Gastrocnemius medialis (tissue), 4 donors: Measurements from ENCODE around the gene GUF1. TPM values are rescaled to one million over a fixed set of nuclear protein-coding genes. Genes with fewer than 3 reads are reported as not detected.

Source experiments
- ATAC-seq, 2 donors: fragments of 150-250 bp; one replicate each; pipeline ENCODE4 v1.9.1; 2016
- DNase-seq, 2 donors: peaks; one replicate each; pipeline ENCODE4 v3.0.0-alpha.2; 2019
- H3K27ac ChIP-seq, 4 donors: fragments of 200-600 bp; sonication (generic); 1 replicate in 1 of 4; 2 replicates in 3 of 4; pipeline ENCODE4 v1.5.1; 2016 to 2018; ENCODE audit warnings: mild to moderate bottlenecking in 2 of 4, moderate library complexity in 1 of 4
- H3K27me3 ChIP-seq, 3 donors: fragments of 200-600 bp; sonication (generic) in 2 of 3; 1 replicate in 1 of 3; 2 replicates in 2 of 3; pipeline versions ENCODE4 v1.5.1 to v1.6.0; 2016 to 2019; ENCODE audit warnings: mild to moderate bottlenecking in 1 of 3, moderate library complexity in 1 of 3
- H3K36me3 ChIP-seq, 2 donors: fragments of 200-600 bp; sonication (generic) in 1 of 2; one replicate each; pipeline ENCODE4 v1.5.1; 2017 to 2018
- H3K4me1 ChIP-seq, 2 donors: fragments of 200-600 bp; sonication (generic) in 1 of 2; one replicate each; pipeline ENCODE4 v1.5.1; 2016 to 2017; ENCODE audit warnings: mild to moderate bottlenecking in 2 of 2
- H3K4me3 ChIP-seq, 4 donors: fragments of 200-600 bp; sonication (generic) in 3 of 4; 1 replicate in 1 of 4; 2 replicates in 3 of 4; pipeline ENCODE4 v1.5.1; 2016 to 2019; ENCODE audit warnings: mild to moderate bottlenecking in 2 of 4
- H3K9me3 ChIP-seq, 3 donors: fragments of 200-600 bp; sonication (generic) in 2 of 3; 1 replicate in 1 of 3; 2 replicates in 2 of 3; pipeline ENCODE4 v1.5.1; 2016 to 2019
- CTCF ChIP-seq, 5 experiments: fragments of 450-650 bp in 3 of 5; fragments of 200-600 bp in 2 of 5; sonication (generic) in 2 of 5; IDR thresholded peaks in 4 of 5; conservative IDR thresholded peaks in 1 of 5; 1 replicate in 4 of 5; 2 replicates in 1 of 5; pipeline ENCODE4 v1.5.1; 2016 to 2019; ENCODE audit warnings: antibody characterized with exemption in 5 of 5, mild to moderate bottlenecking in 3 of 5, moderate library complexity in 3 of 5
- POLR2A ChIP-seq, 2 donors: fragments of 450-650 bp; IDR thresholded peaks; one replicate each; pipeline ENCODE4 v1.6.1; 2017; ENCODE audit warnings: antibody characterized with exemption in 2 of 2, mild to moderate bottlenecking in 2 of 2, moderate library complexity in 2 of 2
- in situ Hi-C, 4 donors: fragments of 200-750 bp; cut with MboI; loops; one replicate each; pipeline versions ENCODE4 v1.15.0 to v1.8.0; 2017; ENCODE audit warnings: low sequenced_read_pairs in 4 of 4
- intact Hi-C: fragments of 100-400 bp; cut with DNase I; formaldehyde crosslinking; loops from one replicate; pipeline ENCODE4 v1.15.1; 2023; ENCODE audit warnings: low total_unique reads
- total RNA-seq, 4 donors: library from RNA; depleted of rRNA; stranded (reverse); fragments of >200 nt; gene quantifications; one replicate each; pipeline versions ENCODE4 v1.1.0 to v1.2.3, GENCODE V29; 2016

The GUF1 gene
- total RNA-seq, 4 donors from 2014 or later = 16.4 to 25.3 (median 18.9) TPM

DNA sequence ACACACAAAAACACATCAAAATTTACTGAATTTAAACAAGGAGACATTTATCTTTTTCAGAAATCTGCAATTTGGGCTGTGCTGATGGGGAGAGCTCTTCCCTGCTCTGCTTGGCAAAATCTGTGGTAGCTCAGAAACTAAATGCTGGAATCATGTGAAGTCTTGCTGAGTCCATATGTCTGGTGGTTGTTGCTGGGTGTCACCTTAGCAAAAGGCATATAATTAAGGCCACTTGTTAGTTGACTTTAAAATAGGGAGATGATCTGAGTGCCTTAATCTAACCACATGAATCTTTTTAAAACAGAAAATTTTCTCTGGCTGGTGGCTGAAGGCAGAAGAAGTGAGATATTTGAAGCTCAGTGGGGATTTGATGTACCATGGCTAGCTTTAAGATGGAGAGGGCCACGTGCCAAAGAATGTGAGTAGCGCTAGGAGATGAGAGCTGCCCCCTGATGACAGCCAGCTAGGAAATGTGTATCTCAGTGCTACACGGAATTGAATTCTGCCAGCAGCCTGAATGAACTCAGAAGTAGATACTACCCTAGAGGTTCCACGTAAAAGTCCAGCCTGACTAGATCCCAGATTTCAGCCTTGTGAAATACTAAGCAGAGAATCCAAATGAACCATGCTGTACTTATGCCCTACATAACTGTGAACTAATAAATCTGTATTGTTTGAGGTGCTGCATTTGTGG, 7.6 kb upstream of the GUF1 start:
- ATAC-seq (peak in 1 of 2 donors; percentile 78), DNase-seq (no peak)
- Histone ChIP-seq H3K4me1 (peaks cover 0 to 9% of the 10 kb centered on the region in 2 donors), H3K27ac (peak overlapping the region in 1 of 4 donors; percentile 50), H3K36me3 (no peaks in the 10 kb centered on the region), H3K4me3 (no peak overlapping the region), H3K9me3 (no peaks in the 10 kb centered on the region), H3K27me3 (no peaks in the 10 kb centered on the region)
- in situ Hi-C loops (no loop called here), intact Hi-C loops (no loop called here)
- TF ChIP-seq CTCF (IDR thresholded peaks at IDR 0.05 in 4 of 5, conservative IDR thresholded peaks at IDR 0.05 in 1 of 5) (no peak), POLR2A (IDR thresholded peaks at IDR 0.05) (no peak)

DNA sequence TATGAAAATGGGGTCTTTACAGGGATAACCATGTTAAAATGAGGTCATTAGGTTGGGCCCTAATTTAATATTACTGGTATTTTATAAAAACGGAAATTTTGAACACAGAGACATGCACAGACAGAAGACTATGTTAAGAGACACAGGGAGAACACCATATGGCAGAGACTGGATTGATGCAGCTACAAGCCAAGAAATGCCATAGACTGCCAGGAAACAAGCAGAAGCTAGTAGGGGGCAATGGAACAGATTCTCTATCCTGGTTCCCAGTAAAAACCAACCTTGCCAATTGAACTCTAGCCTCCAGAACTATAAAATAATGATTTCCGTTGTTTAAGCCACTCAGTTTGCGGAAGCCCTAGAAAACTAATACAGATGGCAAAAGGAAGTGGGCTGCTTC, 6.6 kb upstream of the GUF1 start:
- Histone ChIP-seq H3K4me3 (no peak overlapping the region), H3K36me3 (no peaks in the 10 kb centered on the region), H3K27ac (peak overlapping the region in 1 of 4 donors; percentile 50), H3K27me3 (no peaks in the 10 kb centered on the region), H3K4me1 (peaks cover 0 to 9% of the 10 kb centered on the region in 2 donors), H3K9me3 (no peaks in the 10 kb centered on the region)
- TF ChIP-seq POLR2A (IDR thresholded peaks at IDR 0.05) (no peak), CTCF (IDR thresholded peaks at IDR 0.05 in 4 of 5, conservative IDR thresholded peaks at IDR 0.05 in 1 of 5) (no peak)
- DNase-seq (no peak), ATAC-seq (no peak)
- intact Hi-C loops = no loop called here
- in situ Hi-C loops = no loop called here

- in situ Hi-C loops (no loop called here), intact Hi-C loops (no loop called here)
- Histone ChIP-seq H3K27me3 (no peaks in the 10 kb centered on the region), H3K4me3 (no peak overlapping the region), H3K27ac (no peak overlapping the region), H3K36me3 (no peaks in the 10 kb centered on the region), H3K4me1 (peaks cover 13 to 14% of the 10 kb centered on the region in 2 donors), H3K9me3 (no peaks in the 10 kb centered on the region)
- TF ChIP-seq CTCF (IDR thresholded peaks at IDR 0.05 in 4 of 5, conservative IDR thresholded peaks at IDR 0.05 in 1 of 5) (no peak), POLR2A (IDR thresholded peaks at IDR 0.05) (no peak)
- DNase-seq (no peak), ATAC-seq (no peak)
Measured at GRCh38 chr4:44674471-44674870, 3.7 kb upstream of the GUF1 start.

GRCh38 chr4:44675366-44675765, 2.9 kb upstream of the GUF1 start:
- Histone ChIP-seq H3K4me3 (no peak overlapping the region), H3K4me1 (peaks cover 19 to 22% of the 10 kb centered on the region in 2 donors), H3K36me3 (no peaks in the 10 kb centered on the region), H3K27me3 (no peaks in the 10 kb centered on the region), H3K9me3 (no peaks in the 10 kb centered on the region), H3K27ac (no peak overlapping the region)
- ATAC-seq (no peak), DNase-seq (no peak)
- in situ Hi-C loops = no loop called here
- intact Hi-C loops = no loop called here
- TF ChIP-seq POLR2A (IDR thresholded peaks at IDR 0.05) = no peak
- no peak for TF ChIP-seq CTCF (IDR thresholded peaks at IDR 0.05 in 4 of 5, conservative IDR thresholded peaks at IDR 0.05 in 1 of 5)
